ENCODE data around the gene ACTC1.

DNA sequence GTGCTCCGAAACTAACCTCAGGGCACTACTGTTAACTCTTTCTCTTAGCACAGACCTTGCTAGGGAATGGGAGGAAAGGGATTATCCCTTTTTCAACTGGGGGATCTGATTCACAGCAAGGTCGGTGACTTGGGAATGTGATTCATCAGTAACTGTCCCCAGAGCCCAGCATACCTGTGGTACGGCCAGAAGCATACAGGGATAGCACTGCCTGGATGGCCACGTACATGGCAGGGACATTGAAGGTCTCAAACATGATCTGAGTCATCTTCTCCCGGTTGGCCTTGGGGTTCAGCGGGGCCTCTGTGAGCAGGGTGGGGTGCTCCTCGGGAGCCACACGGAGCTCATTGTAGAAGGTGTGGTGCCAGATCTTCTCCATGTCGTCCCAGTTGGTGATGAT lies 2.3 kb downstream of the ACTC1 start:
- TF ChIP-seq, protein P1, sequence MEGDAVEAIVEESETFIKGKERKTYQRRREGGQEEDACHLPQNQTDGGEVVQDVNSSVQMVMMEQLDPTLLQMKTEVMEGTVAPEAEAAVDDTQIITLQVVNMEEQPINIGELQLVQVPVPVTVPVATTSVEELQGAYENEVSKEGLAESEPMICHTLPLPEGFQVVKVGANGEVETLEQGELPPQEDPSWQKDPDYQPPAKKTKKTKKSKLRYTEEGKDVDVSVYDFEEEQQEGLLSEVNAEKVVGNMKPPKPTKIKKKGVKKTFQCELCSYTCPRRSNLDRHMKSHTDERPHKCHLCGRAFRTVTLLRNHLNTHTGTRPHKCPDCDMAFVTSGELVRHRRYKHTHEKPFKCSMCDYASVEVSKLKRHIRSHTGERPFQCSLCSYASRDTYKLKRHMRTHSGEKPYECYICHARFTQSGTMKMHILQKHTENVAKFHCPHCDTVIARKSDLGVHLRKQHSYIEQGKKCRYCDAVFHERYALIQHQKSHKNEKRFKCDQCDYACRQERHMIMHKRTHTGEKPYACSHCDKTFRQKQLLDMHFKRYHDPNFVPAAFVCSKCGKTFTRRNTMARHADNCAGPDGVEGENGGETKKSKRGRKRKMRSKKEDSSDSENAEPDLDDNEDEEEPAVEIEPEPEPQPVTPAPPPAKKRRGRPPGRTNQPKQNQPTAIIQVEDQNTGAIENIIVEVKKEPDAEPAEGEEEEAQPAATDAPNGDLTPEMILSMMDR (IDR thresholded peaks at IDR 0.05): no peak
- no peak for TF ChIP-seq POLR2A (IDR thresholded peaks at IDR 0.05)

Measured in right lobe of liver (tissue), 4 donors.